Kidney epithelial cell (primary cell): Measurements from ENCODE around the gene PIK3R1. TPM values are rescaled to one million over a fixed set of nuclear protein-coding genes. Genes with fewer than 3 reads are reported as not detected.

ENCODE experiments used
- DNase-seq: peaks from one replicate; pipeline ENCODE4 v3.0.0-alpha.2; 2010; ENCODE audit warnings: low read depth
- H3K27me3 ChIP-seq: 2 replicates; pipeline ENCODE4 v1.6.0; 2011; ENCODE audit warnings: low read length; ENCODE audit not compliant: control insufficient read depth, insufficient read depth
- H3K36me3 ChIP-seq: 2 replicates; pipeline ENCODE4 v1.5.1; 2011; ENCODE audit warnings: low read length; ENCODE audit not compliant: control insufficient read depth, insufficient read depth
- H3K4me3 ChIP-seq: 2 replicates; pipeline ENCODE4 v1.5.1; 2011; ENCODE audit warnings: low read depth, mild to moderate bottlenecking, control low read depth, low read length
- total RNA-seq: library from RNA; depleted of rRNA; stranded (reverse); fragments of >200 nt; gene quantifications from 2 replicates; pipeline ENCODE4 v1.2.3, GENCODE V29; 2015
- TF ChIP-seq, protein P1 (sequence below): IDR thresholded peaks from 2 replicates; pipeline ENCODE4 v1.5.1; 2011; ENCODE audit warnings: mild to moderate bottlenecking, moderate library complexity, low read length, control low read depth, inconsistent platforms; ENCODE audit not compliant: insufficient read depth, poor library complexity, severe bottlenecking

Gene PIK3R1
- total RNA-seq, 1 donor from 2014 or later = 21.1 TPM

DNA sequence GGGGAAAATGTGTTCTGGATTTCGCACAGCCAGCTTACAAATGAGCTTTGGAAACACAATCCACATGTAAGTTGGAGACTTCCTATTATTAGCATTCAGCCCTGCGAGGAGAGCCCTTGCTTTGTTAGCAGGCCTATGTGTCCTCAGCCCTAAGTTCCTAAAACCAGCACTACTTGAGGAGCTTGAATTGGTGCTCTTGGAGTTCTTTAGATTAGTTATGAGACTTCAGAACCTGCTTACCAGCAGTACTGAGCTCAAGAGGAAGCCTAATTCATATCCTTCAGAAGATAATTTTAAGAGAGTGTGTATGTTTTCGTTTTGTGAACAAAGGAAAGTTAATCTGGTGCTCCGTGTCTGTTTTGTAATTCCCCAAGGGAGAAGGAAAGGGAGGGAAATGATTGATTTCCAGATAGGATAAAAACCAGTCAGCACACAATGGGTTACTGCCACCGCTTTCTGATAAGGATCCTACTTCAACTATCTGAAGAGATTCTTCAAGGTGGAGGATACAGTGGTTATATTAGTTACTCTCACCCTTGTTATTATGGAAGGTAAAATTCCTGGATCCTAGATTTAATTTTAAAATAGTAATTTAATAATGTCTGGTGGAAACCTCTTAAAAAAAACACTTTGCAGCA lies 35.2 kb downstream of the PIK3R1 start:
- no peaks in the 10 kb centered on the region for H3K27me3 ChIP-seq

DNA sequence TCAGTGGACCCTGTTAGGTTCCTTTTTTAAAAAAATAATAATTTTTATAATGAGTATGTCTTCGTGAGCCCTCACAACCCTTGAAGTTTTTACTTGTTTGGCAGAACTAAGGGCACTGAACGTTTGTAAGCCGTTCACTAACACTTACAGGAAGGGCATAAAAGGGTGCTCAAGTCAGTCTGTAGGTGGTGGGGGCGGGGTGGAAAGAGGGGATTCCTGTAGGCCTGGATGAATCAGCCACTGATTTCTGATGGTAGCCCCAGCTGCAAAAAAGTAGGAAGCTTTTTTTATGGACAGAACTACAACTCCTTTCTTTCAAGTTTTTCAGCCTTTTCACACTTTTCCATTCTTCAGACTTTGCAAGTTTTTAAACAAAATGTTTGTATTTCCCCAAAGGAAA lies 35.8 kb downstream of the PIK3R1 start:
- DNase-seq = no peak
- no peaks in the 10 kb centered on the region for H3K36me3 ChIP-seq

More for the DNA sequence above, 35.2 kb downstream of the PIK3R1 start:
- H3K4me3 ChIP-seq = no peak overlapping the region
- no peak for DNase-seq
- TF ChIP-seq, protein P1, sequence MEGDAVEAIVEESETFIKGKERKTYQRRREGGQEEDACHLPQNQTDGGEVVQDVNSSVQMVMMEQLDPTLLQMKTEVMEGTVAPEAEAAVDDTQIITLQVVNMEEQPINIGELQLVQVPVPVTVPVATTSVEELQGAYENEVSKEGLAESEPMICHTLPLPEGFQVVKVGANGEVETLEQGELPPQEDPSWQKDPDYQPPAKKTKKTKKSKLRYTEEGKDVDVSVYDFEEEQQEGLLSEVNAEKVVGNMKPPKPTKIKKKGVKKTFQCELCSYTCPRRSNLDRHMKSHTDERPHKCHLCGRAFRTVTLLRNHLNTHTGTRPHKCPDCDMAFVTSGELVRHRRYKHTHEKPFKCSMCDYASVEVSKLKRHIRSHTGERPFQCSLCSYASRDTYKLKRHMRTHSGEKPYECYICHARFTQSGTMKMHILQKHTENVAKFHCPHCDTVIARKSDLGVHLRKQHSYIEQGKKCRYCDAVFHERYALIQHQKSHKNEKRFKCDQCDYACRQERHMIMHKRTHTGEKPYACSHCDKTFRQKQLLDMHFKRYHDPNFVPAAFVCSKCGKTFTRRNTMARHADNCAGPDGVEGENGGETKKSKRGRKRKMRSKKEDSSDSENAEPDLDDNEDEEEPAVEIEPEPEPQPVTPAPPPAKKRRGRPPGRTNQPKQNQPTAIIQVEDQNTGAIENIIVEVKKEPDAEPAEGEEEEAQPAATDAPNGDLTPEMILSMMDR = no peak
- no peaks in the 10 kb centered on the region for H3K36me3 ChIP-seq

GRCh38 chr5:68251804-68252522 lies 36.4 kb downstream of the PIK3R1 start:
- Histone ChIP-seq H3K36me3 (no peaks in the 10 kb centered on the region), H3K4me3 (no peak overlapping the region), H3K27me3 (no peaks in the 10 kb centered on the region)
- TF ChIP-seq, protein P1 = no peak
- no peak for DNase-seq

More for the DNA sequence above, 35.8 kb downstream of the PIK3R1 start:
- TF ChIP-seq, protein P1 = no peak
- Histone ChIP-seq H3K27me3 (no peaks in the 10 kb centered on the region), H3K4me3 (no peak overlapping the region)

- TF ChIP-seq, protein P1 = peak; percentile 84
Observed at GRCh38 chr5:68252673-68253623, 37.4 kb downstream of the PIK3R1 start.

DNA sequence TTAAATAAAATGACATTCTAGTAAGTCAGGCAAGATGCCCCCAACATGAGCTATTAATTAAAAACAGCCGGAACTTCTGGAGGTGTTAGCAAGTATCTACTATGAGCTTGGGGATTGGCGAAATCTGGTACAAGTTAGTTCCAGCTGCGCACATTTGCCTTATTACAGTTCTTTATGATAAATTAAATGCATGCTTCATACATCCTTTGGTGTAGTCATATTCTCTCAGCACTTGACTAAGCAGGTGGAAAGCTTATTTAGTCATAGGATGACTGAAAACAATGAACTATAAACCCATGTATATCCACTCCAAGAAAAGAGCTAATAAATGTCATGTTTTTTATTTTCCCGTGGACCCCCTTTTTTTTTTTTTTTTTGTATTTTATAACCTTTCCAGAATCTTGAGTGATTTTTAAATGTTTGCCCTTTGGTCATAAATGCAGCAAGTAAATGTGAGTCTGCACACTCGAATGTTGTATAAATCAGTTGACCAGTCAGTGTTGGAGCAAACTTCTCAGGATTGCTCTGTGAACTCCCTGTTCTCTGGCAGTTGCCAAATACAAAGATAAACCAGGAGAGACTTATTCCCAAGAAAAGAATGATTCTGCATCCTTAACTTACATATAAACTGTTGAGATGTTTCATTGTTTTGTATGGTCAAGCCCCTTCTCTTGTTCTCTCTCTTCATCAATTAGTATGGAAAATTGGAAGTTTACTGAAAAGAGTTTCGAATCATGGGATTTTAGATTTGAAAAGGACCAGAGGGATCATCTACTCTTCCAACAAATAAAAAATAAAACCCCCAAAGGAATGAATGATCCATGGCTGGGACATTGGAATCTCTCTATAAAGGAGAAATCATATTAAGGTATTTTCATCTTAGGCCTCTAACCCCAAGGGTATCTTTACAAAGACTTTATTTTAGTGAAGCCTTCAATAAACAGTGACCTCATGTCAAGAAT lies 38.3 kb downstream of the PIK3R1 start:
- H3K27me3 ChIP-seq = no peaks in the 10 kb centered on the region
- no peak overlapping the region for H3K4me3 ChIP-seq
- TF ChIP-seq, protein P1 = no peak
- H3K36me3 ChIP-seq = no peaks in the 10 kb centered on the region
- DNase-seq = no peak

More at GRCh38 chr5:68252673-68253623, 37.4 kb downstream of the PIK3R1 start:
- no peak for DNase-seq
- Histone ChIP-seq H3K4me3 (no peak overlapping the region), H3K36me3 (no peaks in the 10 kb centered on the region), H3K27me3 (no peaks in the 10 kb centered on the region)
